Activated CD4-positive, alpha-beta T cell treated with anti-CD3 and anti-CD28 coated beads, Interleukin-2, amount 50 U/mL, for 16 hours (primary cell): ENCODE measurements around the gene SGCE.

ENCODE experiments used
- DNase-seq: peaks from one replicate; pipeline ENCODE4 v3.0.0-alpha.2; 2020

The SGCE gene

GRCh38 chr7:94657771-94658693 lies 2.1 kb upstream of the SGCE start:
- peak; percentile 95 for DNase-seq

- DNase-seq = peak; percentile 12
These were observed 1.2 kb upstream of the SGCE start for GRCh38 chr7:94656925-94657731.

DNA sequence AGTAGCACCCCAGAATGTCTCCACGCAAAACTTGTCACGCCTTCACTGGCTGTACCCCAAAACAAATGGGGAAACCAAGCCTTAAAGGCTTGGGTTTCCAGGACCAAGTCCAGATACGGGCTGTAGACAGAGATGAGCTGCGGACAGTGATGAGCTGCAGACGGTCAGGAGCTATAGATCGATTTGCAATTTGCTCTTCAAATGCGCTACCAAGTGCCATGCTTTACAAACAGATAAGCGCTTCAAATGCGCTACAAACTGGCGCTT lies 658 bp upstream of the SGCE start:
- DNase-seq = no peak

DNA sequence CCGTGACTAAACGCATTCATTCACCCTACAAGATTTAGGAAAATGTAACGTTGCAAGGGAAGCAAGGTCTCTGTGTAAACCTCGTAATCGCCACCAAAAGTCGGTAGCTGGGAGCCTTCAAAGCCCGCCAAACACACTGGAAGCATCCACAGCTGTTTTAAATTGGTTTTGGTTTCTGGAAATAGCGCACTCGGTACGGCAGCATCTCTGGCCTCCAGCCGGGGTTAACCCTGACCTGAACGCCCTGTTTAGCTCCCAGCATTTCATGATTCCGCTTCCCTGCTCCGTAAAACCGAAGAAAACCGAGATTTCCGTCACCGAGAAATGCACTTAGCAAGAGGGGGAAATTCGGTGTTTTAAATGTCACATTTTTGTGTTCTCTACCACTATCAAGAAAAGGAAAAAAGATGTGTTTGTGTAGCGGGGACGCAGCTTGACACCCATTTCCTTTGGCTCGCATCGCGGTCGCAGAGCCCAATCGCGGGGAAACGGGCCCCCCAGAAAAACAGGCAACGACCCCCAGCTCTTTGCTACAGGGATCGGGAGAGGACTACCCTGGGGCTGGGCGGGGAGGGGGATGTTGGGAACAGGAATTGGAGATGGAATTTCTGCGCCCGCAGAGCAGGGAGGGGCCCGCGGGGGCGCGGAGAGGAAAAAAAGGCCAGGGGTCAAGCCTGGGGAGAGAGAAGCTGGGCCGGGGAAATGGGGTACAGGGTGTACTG lies 646 bp downstream of the SGCE start:
- DNase-seq = no peak

DNA sequence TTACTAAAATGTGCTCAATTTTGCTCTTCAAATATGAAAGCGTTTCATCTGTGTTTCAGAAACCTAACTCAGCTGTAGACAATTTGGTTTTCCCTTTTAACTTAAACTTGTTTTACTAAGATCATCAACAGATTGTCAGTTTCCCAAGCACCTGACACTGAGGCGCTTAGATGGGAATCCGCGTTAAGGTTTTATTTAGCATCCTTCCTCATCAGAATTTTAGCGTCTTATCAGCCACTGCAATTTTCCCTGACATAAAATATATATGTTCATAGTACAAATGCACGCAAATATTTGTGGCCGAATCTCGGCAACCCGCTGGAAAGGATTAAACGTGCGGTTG lies 1.2 kb downstream of the SGCE start:
- no peak for DNase-seq

GRCh38 chr7:94650147-94651051 lies 5.5 kb downstream of the SGCE start:
- no peak for DNase-seq

GRCh38 chr7:94649450-94649849 lies 6.5 kb downstream of the SGCE start:
- DNase-seq = peak; percentile 14

DNA sequence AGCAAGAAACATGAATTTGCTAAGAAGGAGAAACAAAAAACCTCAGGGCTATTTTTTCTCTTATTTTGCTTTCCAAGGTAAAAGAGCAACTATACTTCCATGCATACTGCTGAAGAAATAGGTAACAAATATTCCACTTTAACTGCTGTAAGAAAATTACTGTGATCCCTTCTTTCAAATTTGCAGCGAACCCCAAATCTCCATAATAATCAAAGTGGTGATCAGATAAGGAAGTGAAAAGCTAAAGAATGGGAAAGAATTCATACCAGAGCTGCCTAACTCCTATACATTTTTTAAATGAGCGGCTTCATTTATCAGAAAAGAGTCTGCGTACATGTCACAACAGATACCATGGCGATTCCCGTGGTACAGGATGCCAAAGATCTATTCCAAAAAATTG lies 7.2 kb downstream of the SGCE start:
- DNase-seq = no peak

GRCh38 chr7:94647295-94647694 lies 8.6 kb downstream of the SGCE start:
- no peak for DNase-seq

DNA sequence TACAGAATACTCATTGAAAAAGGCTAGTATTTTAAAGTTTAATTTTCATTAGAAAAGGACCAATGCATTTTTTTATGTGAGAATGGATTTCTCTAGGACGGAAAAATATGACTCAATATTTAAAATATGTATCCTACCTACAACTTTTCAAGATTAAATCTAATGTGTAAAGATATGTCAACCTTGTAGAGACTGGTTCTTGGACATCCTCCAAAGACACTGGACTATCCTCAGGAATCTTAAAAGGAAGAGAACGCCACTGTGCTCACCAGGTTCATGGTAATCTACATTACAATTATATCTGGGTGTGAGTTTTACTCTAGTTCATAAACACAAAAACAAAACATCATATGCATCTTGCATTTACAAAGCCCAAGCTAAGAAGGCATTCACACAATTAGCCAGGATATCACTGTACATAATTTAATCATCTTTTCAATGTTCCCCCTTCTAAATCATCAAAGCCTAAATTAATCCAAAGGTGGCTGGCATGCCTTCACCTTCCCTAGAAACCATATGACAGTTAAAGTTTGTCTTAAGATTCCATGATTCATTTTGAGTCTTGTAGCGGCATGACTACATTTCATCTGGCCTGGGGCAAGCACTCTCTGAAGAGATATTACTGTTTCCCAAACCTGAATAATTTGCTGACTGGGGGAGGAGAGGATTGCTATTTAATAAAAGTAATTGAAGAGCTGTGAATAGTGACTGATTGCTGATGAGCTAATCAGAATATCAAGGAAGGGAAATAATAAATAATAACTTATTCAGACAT lies 12.0 kb downstream of the SGCE start:
- DNase-seq = no peak

DNA sequence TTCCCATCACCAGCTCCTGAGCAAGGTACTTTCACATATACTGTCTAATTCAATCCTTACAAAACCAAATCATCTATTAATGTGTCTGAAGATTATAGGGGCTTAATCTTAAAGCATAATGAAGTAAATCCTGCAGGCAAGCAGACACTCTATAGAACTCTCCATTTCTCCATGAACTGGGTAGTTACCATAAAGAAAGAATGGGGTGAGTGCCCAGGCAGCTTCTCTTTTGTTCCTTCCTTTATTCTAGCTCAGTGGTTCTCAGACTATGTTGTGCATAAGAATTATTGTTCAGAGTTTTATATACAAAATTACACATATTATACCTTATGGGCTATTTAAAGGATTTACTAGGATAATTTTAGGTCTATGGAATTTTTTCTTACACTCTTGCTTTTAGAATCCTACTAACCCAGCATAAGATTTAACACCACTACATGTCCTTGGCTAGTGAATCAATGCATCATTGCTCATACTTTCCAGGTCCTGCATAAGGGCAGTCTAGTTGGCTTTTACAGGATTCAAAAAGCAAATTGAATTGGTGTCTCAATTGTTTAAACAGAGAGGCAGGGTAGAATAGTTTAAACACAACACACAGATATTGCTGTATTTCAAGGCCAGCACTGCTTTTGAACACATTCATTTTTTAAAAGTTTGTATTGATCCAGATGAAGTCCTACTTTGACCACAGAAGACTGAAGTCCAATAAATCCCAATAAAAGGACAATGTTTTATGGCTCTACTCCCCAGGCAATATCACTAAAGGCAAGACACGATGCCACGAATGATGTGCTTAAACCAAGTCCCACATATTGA lies 12.9 kb downstream of the SGCE start:
- no peak for DNase-seq

DNA sequence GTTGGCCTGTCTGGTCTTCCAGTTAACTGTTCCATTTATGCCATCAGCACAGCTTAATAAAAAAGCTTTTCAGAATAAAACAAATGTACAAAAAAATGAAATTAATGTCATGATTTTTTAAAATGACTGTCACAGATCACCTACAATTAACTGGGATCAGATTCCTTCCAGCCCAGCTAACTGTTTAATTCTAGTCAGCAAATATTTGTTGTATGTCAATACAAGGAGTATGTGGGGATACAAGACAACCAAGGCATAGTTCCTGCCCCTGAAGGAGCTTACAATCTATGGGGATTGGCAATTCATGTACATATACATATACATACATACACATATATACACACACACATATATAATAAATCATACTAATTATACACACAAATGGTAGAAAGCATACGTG lies 16.5 kb downstream of the SGCE start:
- DNase-seq = no peak

DNA sequence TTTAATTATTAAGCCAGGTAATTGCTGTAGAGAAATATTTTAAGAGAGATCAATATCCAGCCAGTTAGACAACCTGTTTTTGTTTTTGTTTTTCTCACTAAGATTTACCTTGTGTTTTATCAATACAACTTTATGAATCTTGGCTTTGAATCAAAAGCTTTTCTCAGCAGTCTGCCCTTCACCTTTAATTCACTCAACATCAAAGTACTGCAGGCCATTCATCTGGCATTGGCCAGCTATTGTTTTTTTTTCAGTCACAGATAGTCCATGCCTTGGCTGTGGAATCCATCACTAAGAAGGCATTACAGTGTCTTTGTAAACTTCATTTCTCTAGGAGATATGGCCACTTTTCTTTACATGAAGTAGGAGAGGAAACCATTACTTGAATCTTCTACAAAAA lies 20.2 kb downstream of the SGCE start:
- DNase-seq = no peak

- DNase-seq = no peak
These were observed 21.4 kb downstream of the SGCE start for GRCh38 chr7:94634502-94634901.

- DNase-seq = no peak
These were observed 22.2 kb downstream of the SGCE start for GRCh38 chr7:94633687-94634086.

DNA sequence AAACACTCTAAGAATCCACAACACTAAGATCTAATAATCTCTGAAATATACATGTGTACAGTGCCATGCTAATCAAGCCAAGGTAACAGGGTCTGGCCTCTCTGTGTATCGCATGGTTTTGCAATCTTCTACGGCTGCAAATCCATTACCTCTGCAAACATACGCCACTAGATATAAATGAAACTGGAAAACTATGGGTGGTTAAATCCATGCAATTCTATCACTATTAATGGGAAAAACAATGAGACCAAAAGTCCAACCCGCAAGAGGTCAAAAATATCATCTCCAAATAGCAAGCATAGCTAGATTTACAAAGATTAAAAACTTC lies 23.0 kb downstream of the SGCE start:
- DNase-seq = no peak

- peak; percentile 33 for DNase-seq
These were observed 23.5 kb downstream of the SGCE start for GRCh38 chr7:94632338-94633013.

DNA sequence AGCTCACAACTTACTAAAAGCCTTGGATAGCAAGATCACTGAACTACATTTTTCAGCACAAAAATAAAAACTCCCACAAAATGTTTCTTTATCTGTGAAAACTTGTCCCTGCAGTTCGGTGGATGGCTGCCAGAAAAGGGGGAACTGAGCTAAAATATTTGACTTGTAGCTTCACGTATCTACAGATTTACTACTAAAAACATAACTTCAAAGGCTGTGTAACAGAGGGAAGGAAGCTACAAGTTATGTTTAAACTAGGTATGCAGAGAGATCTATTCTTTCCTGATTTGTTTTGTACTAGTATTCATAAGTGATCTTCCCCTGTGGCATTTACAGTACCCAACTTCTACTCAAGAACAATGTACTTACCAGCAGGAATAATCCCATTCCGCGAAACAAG lies 25.1 kb downstream of the SGCE start:
- DNase-seq = no peak

GRCh38 chr7:94623820-94624219 lies 32.1 kb downstream of the SGCE start:
- no peak for DNase-seq

DNA sequence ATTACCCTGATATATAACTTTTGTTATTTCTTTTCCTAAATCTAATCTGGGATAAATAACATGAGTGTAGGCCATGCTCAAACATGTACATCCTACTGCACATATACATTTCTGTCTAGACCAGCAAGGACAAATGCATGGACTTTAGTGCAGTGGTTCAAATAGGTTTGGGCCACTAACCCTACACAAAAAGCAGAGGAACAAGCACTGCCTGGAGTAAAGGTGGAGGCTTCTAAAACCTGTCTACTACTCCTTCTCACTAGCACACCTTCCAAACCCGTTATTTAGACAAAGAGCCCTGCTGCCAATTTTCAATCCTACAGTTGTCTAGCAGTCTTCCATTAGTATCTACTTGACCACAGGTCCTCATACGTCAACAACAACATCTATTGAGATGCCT lies 34.8 kb downstream of the SGCE start:
- no peak for DNase-seq

DNA sequence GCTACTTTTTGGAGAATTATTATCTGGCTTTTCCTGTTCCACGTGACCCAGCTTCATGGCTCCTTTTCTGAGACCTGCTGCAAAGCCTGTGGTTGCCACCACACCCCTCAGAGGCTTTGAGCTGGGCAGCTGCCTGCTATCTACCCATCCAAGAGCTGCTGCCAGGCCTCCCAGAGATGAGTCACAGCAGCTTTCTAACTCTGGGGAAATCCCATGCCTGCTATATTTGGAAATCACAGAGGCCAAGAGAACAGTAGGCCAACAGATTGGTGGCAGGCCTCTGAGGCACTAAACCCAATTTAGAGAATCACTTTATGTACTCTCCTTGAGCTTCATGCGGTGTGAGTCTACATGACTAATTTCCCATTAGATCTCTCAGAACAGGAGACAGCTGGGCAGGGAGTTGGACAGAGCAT lies 35.2 kb downstream of the SGCE start:
- peak; percentile 88 for DNase-seq
